WI38 (cell line): ENCODE measurements around the gene PLEKHM3.
"Not testable (repeated sequence)": the region's sequence is repeated elsewhere in the genome, so short reads cannot be mapped to it uniquely, and the experiment has no call there.

Source experiments
- H3K4me3 ChIP-seq: 2 replicates; pipeline ENCODE4 v1.5.1; 2011; ENCODE audit warnings: low read depth, mild to moderate bottlenecking, control low read depth, low read length
- CTCF ChIP-seq: IDR thresholded peaks from 2 replicates; pipeline ENCODE4 v1.5.1; 2012; ENCODE audit warnings: low read depth, mild to moderate bottlenecking, control low read depth, low read length

Gene PLEKHM3

DNA sequence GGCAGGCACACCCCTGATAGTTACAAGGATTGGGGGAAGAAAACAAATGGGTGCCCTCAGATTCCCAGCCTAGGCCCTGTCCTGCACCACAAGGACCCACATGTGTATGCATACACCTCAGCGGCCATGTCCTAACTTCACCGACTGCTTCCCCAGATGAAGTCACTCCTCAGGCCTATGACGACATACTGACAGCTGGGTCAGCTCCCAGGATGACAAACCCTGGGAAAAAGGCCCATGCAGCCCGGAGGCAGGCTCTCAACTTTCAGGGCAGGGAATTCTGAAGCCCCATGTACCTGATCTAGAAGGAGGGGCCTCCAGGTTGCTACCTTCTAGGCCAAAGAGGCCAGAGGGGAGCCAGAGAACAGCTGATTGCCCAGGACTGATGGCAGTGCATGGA, 11.0 kb upstream of the PLEKHM3 start:
- H3K4me3 ChIP-seq: no peak overlapping the region
- TF ChIP-seq CTCF: no peak

DNA sequence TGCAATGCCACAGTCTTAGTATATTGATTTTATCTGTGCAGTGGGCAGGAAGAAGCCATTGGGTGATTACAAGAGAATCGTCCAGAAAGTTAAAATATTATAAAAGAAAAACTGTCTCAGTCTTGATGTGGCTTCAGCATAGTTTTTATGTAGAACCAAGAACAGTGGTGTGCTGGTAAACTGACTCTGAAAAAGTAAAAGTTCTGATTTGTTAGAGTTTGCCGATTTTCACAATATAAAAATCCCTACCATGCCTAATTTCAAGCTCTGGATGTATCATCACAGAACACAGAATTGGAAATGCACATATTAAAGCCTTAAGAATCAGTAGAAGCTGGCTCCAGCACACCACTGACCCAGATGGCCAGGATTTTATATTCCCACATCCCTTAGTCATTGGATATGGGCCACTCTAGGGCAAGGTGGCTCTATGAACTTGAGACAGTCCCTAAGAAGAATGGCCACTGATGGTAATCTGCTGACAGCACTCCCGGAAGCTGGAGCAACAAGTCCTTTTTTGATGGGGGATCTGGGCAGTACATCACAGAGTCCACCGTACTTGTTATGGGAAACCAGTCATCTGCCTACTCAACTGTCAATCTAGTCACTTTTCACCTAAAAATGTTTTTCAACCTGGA, 9.3 kb upstream of the PLEKHM3 start:
- no peak overlapping the region for H3K4me3 ChIP-seq
- no peak for TF ChIP-seq CTCF

DNA sequence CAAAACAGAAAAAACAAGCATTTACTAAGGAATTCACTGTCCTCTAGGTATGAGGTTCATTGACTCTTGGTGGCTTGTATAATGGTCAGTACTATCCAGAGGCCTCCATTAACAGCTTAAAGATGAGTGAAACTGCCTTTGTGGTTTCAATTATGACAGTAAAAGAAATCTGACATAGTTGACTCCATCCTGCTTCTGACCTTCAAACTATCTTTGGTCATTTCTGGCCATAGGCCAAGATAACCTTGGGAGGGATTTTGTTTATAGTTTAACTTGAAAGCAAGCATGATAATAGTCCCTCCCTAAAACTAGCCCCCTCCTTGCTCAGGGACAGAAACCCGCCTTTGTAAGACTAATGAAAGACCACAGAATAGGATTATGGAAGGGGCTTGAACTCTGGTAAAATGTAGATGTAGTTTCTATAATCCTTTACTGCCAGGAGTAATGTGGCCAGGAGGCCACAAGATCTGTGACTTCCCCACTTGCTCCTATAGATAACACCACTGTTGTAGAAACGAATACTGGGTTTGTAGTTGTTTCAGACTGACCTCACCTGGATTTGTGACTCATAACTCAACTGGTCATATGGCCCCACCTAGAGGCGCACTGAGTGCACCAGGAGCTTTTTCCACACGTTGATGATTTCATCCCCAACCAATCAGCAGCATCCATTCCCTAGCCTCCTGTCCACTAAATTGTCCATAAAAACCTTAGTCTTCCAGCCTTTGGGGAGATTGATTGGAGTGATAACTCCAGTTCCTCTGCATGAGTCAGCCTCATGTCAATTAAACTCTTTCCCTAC, 8.6 kb upstream of the PLEKHM3 start:
- no peak overlapping the region for H3K4me3 ChIP-seq
- no peak for TF ChIP-seq CTCF

GRCh38 chr2:208031608-208032019, 6.3 kb upstream of the PLEKHM3 start:
- no peak for TF ChIP-seq CTCF
- H3K4me3 ChIP-seq: no peak overlapping the region

- peak overlapping the region; percentile 97 for H3K4me3 ChIP-seq
- TF ChIP-seq CTCF: no peak
Measured at GRCh38 chr2:208025814-208026184, 472 bp upstream of the PLEKHM3 start.

DNA sequence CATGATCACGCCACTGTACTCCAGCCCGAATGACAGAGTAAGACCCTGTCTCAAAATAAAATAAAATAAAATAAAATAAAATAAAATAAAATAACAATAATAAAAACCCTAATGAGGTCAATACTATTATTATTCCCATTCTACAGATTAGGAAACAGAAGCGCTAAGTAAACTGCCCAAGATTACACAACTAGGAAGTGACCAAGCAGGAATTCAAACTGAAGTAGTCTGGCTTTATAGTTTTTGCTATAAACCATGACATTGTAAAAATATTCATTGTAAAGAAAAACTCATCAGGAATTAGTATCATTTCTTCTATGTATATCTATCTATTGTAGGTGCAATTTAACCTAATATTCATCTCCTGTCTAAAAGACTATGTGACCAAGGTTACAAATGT, 1.2 kb downstream of the PLEKHM3 start:
- H3K4me3 ChIP-seq: no peak overlapping the region
- TF ChIP-seq CTCF: no peak

- no peak for TF ChIP-seq CTCF
Measured at GRCh38 chr2:208020253-208020652, 5.1 kb downstream of the PLEKHM3 start.

DNA sequence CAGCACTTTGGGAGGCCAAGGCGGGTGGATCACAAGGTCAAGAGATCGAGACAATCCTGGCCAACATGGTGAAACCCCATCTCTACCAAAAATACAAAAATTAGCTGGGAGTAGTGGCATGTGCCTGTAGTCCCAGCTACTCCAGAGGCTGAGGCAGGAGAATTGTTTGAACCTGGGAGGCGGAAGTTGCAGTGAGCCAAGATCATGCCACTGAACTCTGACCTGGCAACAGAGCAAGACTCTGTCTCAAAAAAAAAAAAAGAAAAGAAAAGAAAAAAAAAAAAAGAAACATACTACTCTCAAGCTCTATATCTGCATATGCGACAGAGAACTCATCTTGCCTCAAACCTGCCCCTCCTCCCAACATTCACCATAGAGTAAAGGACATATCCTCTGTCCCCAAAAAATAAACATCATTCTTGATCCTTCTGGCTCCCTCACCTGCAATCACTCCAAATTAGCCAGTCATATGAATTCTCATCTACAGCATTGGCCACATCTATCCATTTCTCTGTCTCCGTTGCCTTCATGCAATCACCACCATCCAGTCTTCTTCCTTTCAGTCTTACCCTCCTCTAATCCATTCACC, 7.1 kb downstream of the PLEKHM3 start:
- H3K4me3 ChIP-seq: not testable (repeated sequence)

More at GRCh38 chr2:208020253-208020652, 5.1 kb downstream of the PLEKHM3 start:
- H3K4me3 ChIP-seq: no peak overlapping the region
